Transverse colon (tissue), 4 donors: Measurements from ENCODE around the gene STXBP5.

Experiments used
- EP300 ChIP-seq: sonication (generic); formaldehyde crosslinking; IDR thresholded peaks from one replicate; pipeline ENCODE4 v1.6.1; 2017; ENCODE audit warnings: antibody characterized with exemption, low read depth
- POLR2AphosphoS5 ChIP-seq, 3 donors: sonication (generic); formaldehyde crosslinking; IDR thresholded peaks; one replicate each; pipeline ENCODE4 v1.6.1; 2016; ENCODE audit warnings: antibody characterized with exemption in 3 of 3
- TF ChIP-seq, protein P1 (sequence below), 5 experiments: fragments of 200-600 bp in 3 of 5; fragments of 450-650 bp in 2 of 5; sonication (generic) in 3 of 5; IDR thresholded peaks; 1 replicate in 2 of 5; 2 replicates in 3 of 5; pipeline ENCODE4 v1.5.1; 2016 to 2017; ENCODE audit warnings: antibody characterized with exemption in 5 of 5, inconsistent platforms in 3 of 5, mild to moderate bottlenecking in 2 of 5, moderate library complexity in 1 of 5

DNA sequence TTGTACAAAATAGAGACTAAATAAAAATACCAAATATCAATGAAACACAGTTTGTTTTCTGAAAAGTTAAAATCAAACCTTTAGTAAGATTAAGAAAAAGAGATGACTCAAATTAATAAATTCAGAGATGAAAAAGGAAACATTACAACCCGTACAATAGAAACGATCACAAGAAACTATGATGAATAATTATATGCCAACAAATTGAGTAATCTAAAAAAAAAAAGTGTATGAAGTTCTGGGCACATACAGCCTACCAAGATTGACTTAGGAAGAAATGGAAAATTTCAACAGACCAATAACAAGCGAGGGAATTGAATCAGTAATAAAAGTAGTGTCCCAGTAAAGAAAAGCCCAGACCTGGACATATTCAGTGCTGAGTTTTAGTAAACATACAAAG lies 94.8 kb downstream of the STXBP5 start:
- no peak for TF ChIP-seq POLR2AphosphoS5 (IDR thresholded peaks at IDR 0.05)
- TF ChIP-seq, protein P1, sequence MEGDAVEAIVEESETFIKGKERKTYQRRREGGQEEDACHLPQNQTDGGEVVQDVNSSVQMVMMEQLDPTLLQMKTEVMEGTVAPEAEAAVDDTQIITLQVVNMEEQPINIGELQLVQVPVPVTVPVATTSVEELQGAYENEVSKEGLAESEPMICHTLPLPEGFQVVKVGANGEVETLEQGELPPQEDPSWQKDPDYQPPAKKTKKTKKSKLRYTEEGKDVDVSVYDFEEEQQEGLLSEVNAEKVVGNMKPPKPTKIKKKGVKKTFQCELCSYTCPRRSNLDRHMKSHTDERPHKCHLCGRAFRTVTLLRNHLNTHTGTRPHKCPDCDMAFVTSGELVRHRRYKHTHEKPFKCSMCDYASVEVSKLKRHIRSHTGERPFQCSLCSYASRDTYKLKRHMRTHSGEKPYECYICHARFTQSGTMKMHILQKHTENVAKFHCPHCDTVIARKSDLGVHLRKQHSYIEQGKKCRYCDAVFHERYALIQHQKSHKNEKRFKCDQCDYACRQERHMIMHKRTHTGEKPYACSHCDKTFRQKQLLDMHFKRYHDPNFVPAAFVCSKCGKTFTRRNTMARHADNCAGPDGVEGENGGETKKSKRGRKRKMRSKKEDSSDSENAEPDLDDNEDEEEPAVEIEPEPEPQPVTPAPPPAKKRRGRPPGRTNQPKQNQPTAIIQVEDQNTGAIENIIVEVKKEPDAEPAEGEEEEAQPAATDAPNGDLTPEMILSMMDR (IDR thresholded peaks at IDR 0.05): no peak
- TF ChIP-seq EP300: no peak
